ENCODE results near the gene PAM16. TPM values are rescaled to one million over a fixed set of nuclear protein-coding genes. Genes with fewer than 3 reads are reported as not detected.

PAM16 gene
- total and polyA plus RNA-seq, 2 of the 8 experiments (the other 6 are each of a cell fraction or from before 2014, with no cell fraction given), result 78.3 to 198 TPM

GRCh38 chr16:4339909-4340308 lies 11.2 kb downstream of the PAM16 start (continued):
- TF ChIP-seq CHD1 (IDR thresholded peaks at IDR 0.05; ENCODE audit: low read depth, low read length), result no peak
